GM19395 (cell line): ENCODE measurements around the gene APOL5.
"Not testable (repeated sequence)": the region's sequence is repeated elsewhere in the genome, so short reads cannot be mapped to it uniquely, and the experiment has no call there.

Experiments
- ATAC-seq: cut with Tn5 transposase; IDR thresholded peaks from one replicate; pipeline ENCODE4 v1.9.1; 2021; ENCODE audit warnings: mild to moderate bottlenecking, moderate library complexity; ENCODE audit not compliant: unreplicated experiment

Gene APOL5

GRCh38 chr22:35717572-35717971 lies at the start of gene APOL5:
Gene APOL5 (plus strand): TSS chr22:35717872. CDS start chr22:35717872, 0 bp downstream.
- ATAC-seq, result no peak

- no peak for ATAC-seq
Measured at GRCh38 chr22:35674335-35674734, 43.3 kb upstream of the APOL5 start.

GRCh38 chr22:35676065-35676464 lies 41.6 kb upstream of the APOL5 start:
- not testable (repeated sequence) for ATAC-seq

GRCh38 chr22:35677460-35678187 lies 40.0 kb upstream of the APOL5 start:
- ATAC-seq, result no peak

GRCh38 chr22:35678836-35679235 lies 38.8 kb upstream of the APOL5 start:
- no peak for ATAC-seq

GRCh38 chr22:35679492-35679891 lies 38.2 kb upstream of the APOL5 start:
- not testable (repeated sequence) for ATAC-seq

GRCh38 chr22:35681454-35682052 lies 36.1 kb upstream of the APOL5 start:
- ATAC-seq, result no peak

GRCh38 chr22:35683560-35683959 lies 34.1 kb upstream of the APOL5 start:
- no peak for ATAC-seq

- no peak for ATAC-seq
Measured at GRCh38 chr22:35684270-35684700, 33.4 kb upstream of the APOL5 start.

- ATAC-seq, result no peak
Measured at GRCh38 chr22:35684732-35685131, 32.9 kb upstream of the APOL5 start.

GRCh38 chr22:35685731-35686130 lies 31.9 kb upstream of the APOL5 start:
- no peak for ATAC-seq

- no peak for ATAC-seq
Measured at GRCh38 chr22:35686298-35686697, 31.4 kb upstream of the APOL5 start.

- no peak for ATAC-seq
Measured at GRCh38 chr22:35687461-35687860, 30.2 kb upstream of the APOL5 start.

GRCh38 chr22:35688913-35689675 lies 28.6 kb upstream of the APOL5 start:
- ATAC-seq, result no peak

- no peak for ATAC-seq
Measured at GRCh38 chr22:35690001-35690400, 27.7 kb upstream of the APOL5 start.

- no peak for ATAC-seq
Measured at GRCh38 chr22:35695202-35695601, 22.5 kb upstream of the APOL5 start.

GRCh38 chr22:35697142-35697541 lies 20.5 kb upstream of the APOL5 start:
- no peak for ATAC-seq

- ATAC-seq, result not testable (repeated sequence)
Measured at GRCh38 chr22:35699852-35700251, 17.8 kb upstream of the APOL5 start.

- ATAC-seq, result no peak
Measured at GRCh38 chr22:35703861-35704584, 13.6 kb upstream of the APOL5 start.

- ATAC-seq, result no peak
Measured at GRCh38 chr22:35705141-35705540, 12.5 kb upstream of the APOL5 start.

- ATAC-seq, result no peak
Measured at GRCh38 chr22:35708453-35708852, 9.2 kb upstream of the APOL5 start.
